HG03558 (cell line): Measurements from ENCODE around the gene WDFY1.

Experiments
- ATAC-seq: cut with Tn5 transposase; IDR thresholded peaks from one replicate; pipeline ENCODE4 v1.9.1; 2021; ENCODE audit warnings: moderate number of reproducible peaks; ENCODE audit not compliant: unreplicated experiment; ENCODE audit errors: extremely low read depth

Gene WDFY1

DNA sequence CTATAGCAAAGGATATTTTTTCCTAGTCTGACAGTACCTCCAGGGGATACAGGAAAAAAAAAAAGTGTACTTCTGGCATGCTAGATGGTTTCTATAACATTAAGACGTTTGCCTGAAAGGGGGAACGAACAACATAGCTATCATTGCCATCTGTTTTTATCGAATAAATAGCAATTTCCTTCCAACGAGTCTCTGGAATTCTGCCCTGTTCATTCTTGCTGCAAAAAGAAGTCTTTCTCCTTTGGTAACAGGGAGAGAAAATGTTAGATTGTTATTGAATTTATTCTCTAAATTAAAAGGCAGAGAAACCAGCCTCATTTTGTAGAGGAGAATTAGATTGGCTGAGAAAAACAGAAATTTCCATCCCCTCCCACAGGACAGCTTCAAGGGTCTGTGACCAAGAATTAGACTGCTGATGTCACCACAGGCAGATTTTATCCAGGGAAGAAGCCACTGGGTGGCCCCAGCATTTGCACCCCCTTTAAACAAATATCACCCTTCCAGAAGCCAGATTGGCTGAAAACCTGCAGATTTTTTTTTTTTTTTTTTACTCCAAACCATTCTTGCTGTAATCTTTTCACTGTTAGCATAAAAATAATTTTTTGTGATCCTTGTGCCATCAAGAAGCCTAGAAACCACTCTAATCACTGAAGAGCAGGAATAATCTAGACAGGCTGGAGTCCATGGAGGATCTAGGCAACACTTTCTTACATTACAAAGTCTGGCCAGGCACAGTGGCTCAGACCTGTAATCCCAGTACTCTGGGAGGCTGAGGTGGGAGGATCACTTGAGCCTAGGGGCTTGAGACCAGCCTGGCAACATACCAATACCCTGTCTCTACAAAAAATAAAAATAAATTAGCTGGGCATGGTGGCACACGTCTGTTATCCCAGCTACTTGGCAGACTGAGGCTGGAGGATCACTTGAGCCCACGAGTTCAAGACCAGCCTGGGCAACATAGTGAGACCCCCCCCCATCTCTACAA is 12.0 kb downstream of the WDFY1 start:
- no peak for ATAC-seq

DNA sequence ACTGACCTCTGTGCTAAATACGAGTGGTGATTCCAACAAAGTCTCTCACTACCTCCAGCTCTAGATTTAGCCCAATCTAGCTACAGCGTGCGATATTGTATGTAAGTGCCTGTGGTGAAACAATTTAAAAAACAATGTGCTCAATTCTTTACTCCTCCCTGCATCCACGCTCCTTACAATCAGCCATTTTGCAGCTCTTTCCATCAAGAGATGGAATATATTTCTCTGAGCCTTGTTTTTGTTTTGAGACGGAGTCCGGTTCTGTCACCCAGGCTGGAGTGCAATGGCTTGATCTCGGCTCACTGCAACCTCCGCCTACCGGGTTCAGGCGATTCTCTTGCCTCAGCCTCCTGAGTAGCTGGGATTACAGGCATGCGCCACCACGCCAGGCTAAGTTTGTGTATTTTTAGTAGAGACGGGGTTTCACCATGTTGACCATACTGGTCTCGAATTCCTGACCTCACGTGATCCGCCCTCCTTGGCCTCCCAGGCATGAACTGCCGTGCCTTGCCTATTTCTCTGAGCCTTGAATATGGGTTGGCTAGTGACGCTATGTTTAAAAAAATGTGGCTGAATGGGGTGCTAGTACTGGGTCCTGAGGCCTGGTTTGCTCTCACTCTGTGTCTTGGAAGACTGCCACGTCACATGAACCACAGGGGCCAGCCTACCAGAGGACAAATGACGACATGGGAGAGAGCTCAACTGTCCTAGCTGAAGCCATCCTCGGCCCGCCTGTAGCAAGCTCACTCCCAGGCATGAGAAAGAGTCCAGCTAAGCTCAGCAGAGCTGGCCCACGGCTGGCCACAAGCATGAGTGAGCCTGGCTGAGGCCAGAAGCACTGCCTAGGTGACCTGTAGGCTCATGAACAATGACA is 14.8 kb downstream of the WDFY1 start:
- no peak for ATAC-seq

DNA sequence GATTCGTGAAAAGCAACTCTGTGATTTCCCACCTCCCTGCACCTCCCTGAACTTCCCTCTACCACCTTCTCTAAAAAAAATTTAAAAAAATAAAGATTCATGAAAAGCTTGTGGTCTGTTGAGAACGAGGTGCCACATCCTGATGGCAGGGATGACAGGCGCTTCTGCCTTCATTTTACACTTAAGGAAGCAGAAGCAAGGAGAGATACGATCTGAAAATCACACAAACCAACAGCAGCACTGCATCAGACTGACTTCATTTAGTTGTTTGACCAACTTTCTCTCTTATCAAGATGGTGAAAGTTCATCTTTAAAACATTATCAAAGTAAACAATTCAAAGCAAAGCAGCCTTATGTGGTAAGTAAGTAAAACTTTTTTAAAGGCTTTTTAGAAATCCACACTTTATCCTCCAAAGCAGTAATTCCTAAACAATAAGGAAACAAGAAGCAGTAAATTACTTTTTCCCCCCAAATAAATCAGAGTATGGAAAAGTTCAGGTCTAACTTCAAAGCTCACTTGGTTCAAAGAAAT is 15.5 kb downstream of the WDFY1 start:
- no peak for ATAC-seq

DNA sequence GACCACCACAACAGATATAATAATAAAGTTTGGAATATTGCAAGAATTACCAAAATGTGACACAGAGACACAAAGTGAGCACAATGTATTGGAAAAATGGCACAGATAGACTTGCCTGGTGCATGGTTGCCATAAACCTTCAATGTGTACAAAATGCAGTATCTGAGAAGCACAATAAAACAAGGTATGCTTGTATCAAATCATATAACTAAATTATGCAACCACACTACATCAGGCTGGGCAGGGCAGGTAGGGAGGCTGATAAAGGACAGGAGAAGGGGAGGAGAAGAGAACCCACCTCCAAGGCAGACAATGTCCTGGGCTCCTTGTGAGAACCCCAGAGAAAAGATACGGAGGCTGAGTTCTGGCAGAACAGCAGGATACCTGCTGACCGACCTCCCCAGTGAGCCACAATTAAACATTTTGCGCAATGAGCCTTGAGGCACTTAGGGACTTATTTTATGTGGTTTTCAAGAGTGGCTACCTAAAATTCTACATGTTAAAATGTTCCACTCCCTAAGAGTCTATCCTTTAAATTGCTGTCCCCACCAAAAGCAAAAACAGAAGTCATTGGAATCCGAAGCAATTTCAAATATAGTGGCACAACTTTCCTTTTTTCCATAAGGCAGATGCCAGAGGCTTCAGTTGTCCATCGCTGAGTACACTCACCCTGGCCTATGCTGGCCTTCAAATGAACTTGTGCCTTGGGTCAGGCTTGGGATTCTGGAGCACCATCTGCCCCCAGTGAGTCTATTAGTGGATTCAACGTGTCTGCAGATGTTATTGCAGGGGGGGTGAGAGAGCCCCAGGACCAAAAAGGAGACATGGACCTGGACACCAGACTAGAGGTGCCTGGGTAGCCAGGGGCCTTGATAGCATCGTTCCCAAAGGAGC is 16.8 kb downstream of the WDFY1 start:
- no peak for ATAC-seq

DNA sequence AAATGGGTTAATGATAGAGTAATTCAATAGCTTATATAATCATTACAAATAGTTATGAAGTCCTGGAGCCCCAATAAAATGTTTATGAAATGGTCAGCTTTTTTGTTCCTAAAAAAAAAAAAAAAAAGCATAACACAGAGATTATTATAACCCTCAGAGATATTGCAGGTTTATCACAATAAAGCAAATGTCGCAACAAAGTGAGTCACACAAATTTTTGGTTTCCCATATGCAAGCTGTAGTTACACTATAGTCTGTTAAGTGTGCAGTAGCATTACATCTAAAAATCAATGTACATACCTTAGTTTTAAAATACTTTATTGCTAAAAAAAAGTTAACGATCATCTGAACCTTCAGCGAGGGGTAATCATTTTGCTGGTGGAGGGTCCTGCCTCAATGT is 20.0 kb downstream of the WDFY1 start:
- no peak for ATAC-seq

DNA sequence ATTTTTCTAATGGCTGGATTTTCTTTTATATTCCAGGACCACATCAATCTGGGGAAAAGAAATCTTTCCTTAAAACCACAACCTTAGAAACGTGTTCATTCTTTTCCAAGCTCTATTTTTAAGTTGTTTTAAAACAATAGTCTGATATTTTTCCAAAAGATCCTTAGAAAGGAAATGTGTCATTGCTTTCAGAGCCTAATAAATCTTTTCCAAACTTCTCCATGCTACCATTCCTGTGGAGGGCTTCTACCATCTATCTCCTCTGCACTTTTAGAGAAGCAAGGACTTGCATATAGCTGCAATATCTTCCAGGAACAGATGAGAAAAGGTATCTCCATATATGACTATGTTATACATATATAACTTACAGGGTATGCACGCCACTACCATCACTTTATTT is 21.2 kb downstream of the WDFY1 start:
- ATAC-seq = no peak

DNA sequence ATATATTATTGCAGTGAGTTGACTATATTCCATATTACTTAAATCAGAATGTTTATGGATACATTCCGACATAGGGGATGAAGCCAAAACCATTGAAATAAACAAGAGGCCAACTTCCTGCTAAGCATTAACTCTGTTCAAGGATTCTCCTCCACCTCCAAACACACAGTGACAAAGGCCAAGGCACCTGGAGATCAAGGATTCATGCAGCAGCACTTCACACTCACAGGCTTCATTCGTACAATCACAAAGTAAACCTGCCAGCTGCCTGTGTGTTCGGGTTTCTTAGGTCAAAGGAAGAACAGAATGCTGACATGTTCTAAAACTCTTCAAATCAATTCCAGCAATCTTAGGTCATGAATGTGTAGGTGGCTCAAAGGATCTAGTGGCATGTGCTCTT is 22.8 kb downstream of the WDFY1 start:
- no peak for ATAC-seq

DNA sequence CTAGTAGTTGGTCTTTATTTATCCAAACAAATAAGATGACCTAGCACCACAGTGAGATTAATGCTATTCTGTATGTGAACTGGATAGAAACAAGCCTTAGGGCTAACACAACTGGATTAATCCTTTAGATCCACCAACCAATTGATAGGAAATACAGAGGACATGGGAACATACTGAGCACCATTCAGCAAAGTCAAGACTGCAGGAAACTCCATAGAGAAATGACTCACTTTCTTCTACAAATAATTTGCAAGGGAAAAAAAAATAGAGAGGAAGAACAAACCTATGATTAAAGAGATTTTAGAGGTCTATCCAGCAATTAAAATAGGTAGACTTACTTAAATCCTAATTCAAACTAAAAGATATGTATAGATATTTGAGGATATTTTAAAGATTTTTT is 23.9 kb downstream of the WDFY1 start:
- ATAC-seq = no peak

DNA sequence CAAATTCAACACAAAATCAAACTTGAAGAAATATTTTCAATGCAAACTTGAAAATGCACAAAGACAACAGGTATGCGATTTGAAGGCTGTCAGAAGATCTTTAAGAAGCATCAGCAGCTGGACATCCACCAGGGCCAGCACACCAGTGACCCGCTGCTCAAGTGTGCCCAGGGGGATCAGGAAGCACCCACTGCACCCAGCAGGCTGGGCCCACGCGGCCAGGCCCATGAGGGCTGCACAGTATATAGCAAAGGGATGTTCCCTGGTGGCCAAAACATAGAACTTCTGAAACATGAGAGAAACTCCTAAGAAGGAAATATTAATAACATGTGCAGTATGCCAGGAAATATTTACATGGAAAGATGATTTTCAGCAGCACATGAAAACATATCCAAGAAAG is 25.0 kb downstream of the WDFY1 start:
- ATAC-seq = no peak

DNA sequence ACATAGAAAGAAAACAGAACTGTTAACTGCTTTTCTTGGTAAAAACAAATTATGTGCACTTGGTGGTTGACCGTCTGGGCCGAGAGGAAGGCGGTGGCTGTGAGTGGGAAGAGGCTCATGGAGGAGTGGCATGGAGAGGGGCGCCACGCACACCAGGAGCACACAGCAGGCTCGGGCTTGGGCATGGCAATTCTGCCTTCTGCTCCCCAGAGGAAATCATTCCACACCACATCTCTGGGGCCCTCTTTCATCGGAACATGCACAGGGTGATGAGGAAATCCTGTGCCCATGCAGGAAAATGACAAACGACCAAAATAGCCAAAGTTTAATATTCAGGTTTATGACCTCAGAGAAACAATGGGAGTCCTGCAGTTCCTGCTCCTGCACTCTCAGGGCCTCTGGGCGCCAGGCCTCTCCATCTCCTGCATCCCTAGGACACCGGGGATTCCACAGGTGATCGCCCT is 26.4 kb downstream of the WDFY1 start:
- no peak for ATAC-seq

DNA sequence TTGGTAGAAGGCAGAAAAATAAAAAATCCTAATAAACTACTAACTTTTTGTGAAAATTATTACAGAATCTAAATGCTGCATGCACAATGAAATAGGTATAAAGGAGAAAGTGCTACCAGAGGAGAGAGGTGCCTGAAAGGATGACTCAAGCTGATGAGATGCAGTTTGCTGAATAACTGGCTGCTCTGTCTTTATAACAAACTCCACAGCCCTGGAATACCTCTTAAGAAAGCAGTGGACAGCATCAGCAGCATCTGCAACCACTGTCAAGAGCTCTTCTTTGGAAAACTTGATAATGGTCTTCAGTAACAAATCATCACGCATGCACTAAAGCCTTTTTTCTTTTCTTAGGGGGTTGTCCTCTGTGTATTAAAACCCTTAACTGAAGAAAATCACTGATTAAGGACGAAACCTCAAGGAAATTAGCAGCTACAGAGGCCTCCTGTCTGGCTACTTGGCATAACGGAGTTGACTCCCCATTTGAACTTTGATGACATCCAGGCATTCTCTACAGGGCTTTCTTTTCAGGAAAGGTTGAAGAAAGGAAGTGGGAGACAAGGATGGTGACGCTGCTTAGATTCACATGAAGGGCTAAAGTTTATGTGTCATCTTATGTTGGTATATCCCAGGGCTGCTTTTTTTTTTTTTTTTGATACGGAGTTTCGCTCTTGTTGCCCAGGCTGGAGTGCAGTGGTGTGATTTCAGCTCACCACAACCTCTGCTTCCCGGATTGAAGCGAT is 28.8 kb downstream of the WDFY1 start:
- no peak for ATAC-seq

DNA sequence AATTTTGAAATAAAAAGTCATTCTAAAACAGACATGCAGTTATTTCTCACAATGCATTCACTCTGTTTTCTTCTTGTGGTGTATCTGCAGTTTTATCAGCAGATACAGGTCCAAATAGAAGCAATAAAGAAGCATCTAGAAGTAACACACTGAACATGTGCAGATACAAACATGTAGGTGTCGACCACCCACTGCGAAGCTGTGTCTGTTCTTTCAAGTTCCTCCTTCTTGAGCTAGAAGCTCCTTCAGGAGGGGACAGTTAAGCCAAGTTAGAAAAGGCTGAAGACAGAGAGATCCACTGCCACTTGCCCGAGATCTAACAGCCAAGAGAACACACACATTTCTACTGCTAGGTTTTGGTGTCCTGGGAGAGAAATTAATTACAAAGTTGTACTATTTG is 30.1 kb downstream of the WDFY1 start:
- no peak for ATAC-seq

DNA sequence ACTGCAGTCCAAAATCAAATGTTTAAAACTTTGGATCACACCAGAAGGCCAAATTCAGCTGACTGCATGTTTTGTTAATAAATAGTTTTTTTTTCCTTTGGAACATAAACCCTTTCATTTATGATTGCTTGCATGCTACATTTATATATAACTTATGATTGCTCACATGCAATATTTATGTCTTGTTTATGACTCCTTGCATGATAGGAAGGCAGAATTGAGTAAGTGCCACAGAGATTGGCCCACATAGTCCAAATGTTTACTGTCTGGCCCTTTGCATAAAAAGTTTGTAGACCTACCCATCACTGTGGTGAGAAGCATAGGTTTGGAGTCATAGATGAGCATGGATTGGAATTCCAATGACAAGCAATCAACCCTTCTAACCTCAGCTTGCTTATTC is 30.8 kb downstream of the WDFY1 start:
- no peak for ATAC-seq

DNA sequence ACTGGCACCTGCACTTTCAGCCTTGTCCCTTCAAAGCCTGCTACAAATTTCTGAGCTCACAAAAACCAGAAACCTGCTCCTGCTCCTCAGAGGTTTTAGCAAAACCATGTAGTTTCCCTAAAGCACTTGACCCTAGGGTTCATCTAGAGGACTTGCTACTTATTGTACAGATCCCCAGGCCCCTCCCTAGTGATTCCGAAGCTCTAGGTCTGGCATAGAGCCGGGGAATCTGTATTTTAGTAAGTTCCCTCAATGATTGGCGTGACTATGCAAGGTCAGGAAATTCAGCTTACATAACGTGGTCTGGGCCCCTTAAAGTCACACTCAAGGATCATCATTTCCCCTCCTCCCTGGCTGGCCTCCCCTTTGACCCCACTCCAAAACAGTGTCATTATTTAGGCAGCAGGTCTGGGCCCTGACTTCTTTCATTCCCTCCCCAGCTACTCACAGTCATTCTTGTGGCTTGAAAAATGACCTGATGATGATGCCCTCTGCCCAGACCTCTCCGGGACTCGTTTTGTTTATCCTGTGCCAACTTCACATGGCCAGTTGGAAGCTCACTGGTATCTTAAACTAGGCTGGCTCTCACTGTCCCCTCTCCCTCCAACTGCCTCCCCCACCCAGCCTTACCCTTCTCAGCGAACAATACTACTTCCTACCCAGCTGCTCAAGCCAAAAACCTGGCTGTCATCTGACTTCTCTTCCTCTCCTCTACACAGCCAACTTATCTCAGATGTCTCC is 36.0 kb downstream of the WDFY1 start:
- no peak for ATAC-seq

DNA sequence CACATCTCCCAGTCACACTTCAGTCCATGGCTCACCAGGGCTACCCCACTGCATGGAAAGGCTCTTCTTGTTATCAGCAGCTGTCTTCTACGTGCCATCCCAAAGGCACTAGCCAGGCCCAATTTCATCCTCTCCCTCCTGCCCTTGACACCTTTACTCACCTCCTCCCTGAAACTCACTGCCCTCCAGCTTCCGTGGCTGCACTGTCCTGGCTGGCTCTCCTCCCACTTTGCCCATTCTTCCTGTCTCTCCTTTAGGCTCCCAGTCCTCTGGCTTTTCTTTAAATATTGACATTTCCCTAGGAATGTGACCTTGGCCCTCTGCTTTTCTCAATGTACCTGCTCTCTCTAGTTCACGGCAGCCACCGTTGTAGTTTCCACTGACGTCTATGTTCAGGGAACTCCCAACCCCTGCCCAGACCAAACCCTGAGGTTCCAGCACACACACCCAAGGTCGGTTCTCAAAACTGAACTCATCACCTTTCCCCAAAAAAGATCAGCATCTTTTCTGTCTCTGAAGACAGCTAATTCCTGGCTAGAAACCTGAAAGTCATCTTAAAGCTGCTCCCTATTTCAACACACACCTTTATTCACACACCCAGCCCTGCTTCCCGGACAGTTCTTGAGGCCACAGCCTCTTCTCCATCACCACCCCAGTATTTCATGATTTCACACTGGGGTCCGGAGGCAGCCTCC is 36.7 kb downstream of the WDFY1 start:
- ATAC-seq = no peak

DNA sequence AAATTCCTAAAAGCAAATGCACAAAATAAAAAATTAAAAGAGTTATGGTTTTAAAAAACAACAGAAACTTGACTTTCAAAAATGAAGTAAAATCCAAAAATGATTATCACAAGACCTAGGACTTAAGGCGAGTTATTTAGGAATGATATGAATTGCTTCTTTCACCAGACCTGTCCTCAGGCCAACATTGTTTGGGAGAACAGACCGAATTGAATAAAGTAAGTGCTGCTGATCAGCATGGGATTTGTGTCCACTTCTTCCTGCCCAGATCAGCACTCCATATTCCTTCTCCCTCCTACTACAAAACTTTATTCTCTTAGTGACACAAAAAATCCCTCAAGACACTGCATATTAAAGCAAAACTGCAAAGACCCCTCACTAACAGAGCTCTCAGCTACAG is 39.1 kb downstream of the WDFY1 start:
- ATAC-seq = no peak

DNA sequence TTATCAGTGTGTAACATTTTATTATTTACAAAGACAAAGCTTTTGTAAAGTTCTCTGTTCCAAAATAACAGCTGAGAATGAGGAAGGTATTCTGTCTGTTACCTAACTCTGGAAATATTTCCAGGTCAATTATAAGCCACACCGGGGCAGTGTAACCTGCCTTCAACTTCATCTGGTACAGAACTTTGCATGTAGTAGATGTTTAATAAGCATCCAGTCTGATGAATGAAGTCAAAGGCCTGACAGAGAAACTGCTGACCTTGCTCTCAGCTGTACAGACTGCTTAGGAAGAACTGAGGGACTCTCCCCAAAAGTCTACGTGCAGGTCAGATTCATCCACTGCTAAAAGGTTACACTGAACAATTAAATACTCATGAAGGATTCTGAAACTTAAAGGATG is 43.3 kb downstream of the WDFY1 start:
- ATAC-seq = no peak

DNA sequence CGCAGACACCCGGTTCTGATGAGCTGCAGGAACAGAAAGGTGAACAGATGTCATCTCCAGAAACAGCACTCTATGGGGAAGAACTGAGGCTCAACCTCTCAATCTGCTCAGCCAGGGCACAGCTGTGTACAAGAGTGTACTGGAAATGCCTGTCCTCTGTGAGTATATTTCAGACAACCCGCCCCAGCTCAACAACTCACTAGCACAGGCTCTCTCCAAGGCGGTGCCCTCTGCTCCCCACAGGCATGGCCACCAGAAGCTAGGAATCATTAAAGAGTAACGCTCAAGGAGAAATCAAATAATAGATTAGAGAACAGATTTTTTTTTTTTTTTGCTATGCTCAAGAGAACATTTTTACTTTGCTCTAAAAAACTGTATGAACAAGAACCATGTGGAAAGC is 43.8 kb downstream of the WDFY1 start:
- no peak for ATAC-seq
